ENCODE data around the gene SMYD3. TPM values are rescaled to one million over a fixed set of nuclear protein-coding genes. Genes with fewer than 3 reads are reported as not detected.
A peak's percentile ranks its signal among the peaks of the same experiment; 100 is the strongest.

Gene SMYD3
- total and polyA plus RNA-seq, 9 of the 15 experiments (the other 6 are each of a cell fraction or from before 2014, with no cell fraction given): 128 to 440 (median 197) TPM

- TF ChIP-seq MYC (IDR thresholded peaks at IDR 0.05; ENCODE audit: low read depth, low read length): peak; percentile 32; the same call in 1 of the 2 replicates
- TF ChIP-seq MYC (CRISPR knock-in tag; IDR thresholded peaks at IDR 0.05; ENCODE audit: borderline replicate concordance, low read depth): no peak
- TF ChIP-seq XRCC3 (IDR thresholded peaks at IDR 0.05): no peak
- TF ChIP-seq HDGF (IDR thresholded peaks at IDR 0.05): no peak; the same call in 1 of the 2 replicates
- no peak for TF ChIP-seq ZZZ3 (IDR thresholded peaks at IDR 0.05)
- no peak for TF ChIP-seq ZNF3 (CRISPR knock-in tag; IDR thresholded peaks at IDR 0.05)
- TF ChIP-seq RBM14 (IDR thresholded peaks at IDR 0.05; ENCODE audit: borderline replicate concordance, insufficient read depth, low read depth, low read length): no peak
- TF ChIP-seq FOXJ3 (CRISPR knock-in tag; IDR thresholded peaks at IDR 0.05): no peak
- TF ChIP-seq SMARCE1 (IDR thresholded peaks at IDR 0.05): peak; percentile 89
- TF ChIP-seq JUNB (CRISPR knock-in tag; conservative IDR thresholded peaks at IDR 0.05): no peak
- TF ChIP-seq PCBP1 (IDR thresholded peaks at IDR 0.05; ENCODE audit: low read depth, low read length, poor library complexity, severe bottlenecking): no peak
- TF ChIP-seq TFAM (CRISPR knock-in tag; conservative IDR thresholded peaks at IDR 0.05): no peak
- TF ChIP-seq, protein P1, sequence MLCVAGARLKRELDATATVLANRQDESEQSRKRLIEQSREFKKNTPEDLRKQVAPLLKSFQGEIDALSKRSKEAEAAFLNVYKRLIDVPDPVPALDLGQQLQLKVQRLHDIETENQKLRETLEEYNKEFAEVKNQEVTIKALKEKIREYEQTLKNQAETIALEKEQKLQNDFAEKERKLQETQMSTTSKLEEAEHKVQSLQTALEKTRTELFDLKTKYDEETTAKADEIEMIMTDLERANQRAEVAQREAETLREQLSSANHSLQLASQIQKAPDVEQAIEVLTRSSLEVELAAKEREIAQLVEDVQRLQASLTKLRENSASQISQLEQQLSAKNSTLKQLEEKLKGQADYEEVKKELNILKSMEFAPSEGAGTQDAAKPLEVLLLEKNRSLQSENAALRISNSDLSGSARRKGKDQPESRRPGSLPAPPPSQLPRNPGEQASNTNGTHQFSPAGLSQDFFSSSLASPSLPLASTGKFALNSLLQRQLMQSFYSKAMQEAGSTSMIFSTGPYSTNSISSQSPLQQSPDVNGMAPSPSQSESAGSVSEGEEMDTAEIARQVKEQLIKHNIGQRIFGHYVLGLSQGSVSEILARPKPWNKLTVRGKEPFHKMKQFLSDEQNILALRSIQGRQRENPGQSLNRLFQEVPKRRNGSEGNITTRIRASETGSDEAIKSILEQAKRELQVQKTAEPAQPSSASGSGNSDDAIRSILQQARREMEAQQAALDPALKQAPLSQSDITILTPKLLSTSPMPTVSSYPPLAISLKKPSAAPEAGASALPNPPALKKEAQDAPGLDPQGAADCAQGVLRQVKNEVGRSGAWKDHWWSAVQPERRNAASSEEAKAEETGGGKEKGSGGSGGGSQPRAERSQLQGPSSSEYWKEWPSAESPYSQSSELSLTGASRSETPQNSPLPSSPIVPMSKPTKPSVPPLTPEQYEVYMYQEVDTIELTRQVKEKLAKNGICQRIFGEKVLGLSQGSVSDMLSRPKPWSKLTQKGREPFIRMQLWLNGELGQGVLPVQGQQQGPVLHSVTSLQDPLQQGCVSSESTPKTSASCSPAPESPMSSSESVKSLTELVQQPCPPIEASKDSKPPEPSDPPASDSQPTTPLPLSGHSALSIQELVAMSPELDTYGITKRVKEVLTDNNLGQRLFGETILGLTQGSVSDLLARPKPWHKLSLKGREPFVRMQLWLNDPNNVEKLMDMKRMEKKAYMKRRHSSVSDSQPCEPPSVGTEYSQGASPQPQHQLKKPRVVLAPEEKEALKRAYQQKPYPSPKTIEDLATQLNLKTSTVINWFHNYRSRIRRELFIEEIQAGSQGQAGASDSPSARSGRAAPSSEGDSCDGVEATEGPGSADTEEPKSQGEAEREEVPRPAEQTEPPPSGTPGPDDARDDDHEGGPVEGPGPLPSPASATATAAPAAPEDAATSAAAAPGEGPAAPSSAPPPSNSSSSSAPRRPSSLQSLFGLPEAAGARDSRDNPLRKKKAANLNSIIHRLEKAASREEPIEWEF (CRISPR knock-in tag; IDR thresholded peaks at IDR 0.05): no peak
- TF ChIP-seq TAF1 (IDR thresholded peaks at IDR 0.05; ENCODE audit: control insufficient read depth, extremely low read depth, insufficient read depth, low read length, severe bottlenecking): no peak
- no peak for TF ChIP-seq CBX2 (IDR thresholded peaks at IDR 0.05; ENCODE audit: insufficient read depth, low read length, poor library complexity, severe bottlenecking)
- TF ChIP-seq HSF4 (CRISPR knock-in tag; IDR thresholded peaks at IDR 0.05; ENCODE audit: borderline replicate concordance): no peak
- TF ChIP-seq VEZF1 (CRISPR knock-in tag; IDR thresholded peaks at IDR 0.05): no peak
- no peak for TF ChIP-seq CHD4 (IDR thresholded peaks at IDR 0.05; ENCODE audit: insufficient read depth, insufficient replicate concordance, low read depth, low read length, poor library complexity, severe bottlenecking)
- peak; percentile 56 for TF ChIP-seq TAF9B (IDR thresholded peaks at IDR 0.05; ENCODE audit: partially characterized antibody)
- TF ChIP-seq SMAD3 (CRISPR knock-in tag; conservative IDR thresholded peaks at IDR 0.05): no peak
- no peak for TF ChIP-seq ZNF77 (CRISPR knock-in tag; IDR thresholded peaks at IDR 0.05)
- TF ChIP-seq PPARD (CRISPR knock-in tag; IDR thresholded peaks at IDR 0.05): no peak
- peak in 1 of 2 experiments; percentile 89; a peak in 2 of 4 replicates for TF ChIP-seq RCOR1 (IDR thresholded peaks at IDR 0.05; ENCODE audit: borderline replicate concordance in 1 of 2, low read depth in 2 of 2, low read length in 2 of 2)
Observed at GRCh38 chr1:246113555-246114095, 393.5 kb downstream of the SMYD3 start (continued).

Measured in K562 (cell line).